Kidney epithelial cell (primary cell): ENCODE results near the gene TXNDC5. TPM values are rescaled to one million over a fixed set of nuclear protein-coding genes. Genes with fewer than 3 reads are reported as not detected.
"Not testable (repeated sequence)": the region's sequence is repeated elsewhere in the genome, so short reads cannot be mapped to it uniquely, and the experiment has no call there.

Source experiments
- DNase-seq: peaks from one replicate; pipeline ENCODE4 v3.0.0-alpha.2; 2010; ENCODE audit warnings: low read depth
- H3K27me3 ChIP-seq: 2 replicates; pipeline ENCODE4 v1.6.0; 2011; ENCODE audit warnings: low read length; ENCODE audit not compliant: control insufficient read depth, insufficient read depth
- H3K36me3 ChIP-seq: 2 replicates; pipeline ENCODE4 v1.5.1; 2011; ENCODE audit warnings: low read length; ENCODE audit not compliant: control insufficient read depth, insufficient read depth
- H3K4me3 ChIP-seq: 2 replicates; pipeline ENCODE4 v1.5.1; 2011; ENCODE audit warnings: low read depth, mild to moderate bottlenecking, control low read depth, low read length
- total RNA-seq: library from RNA; depleted of rRNA; stranded (reverse); fragments of >200 nt; gene quantifications from 2 replicates; pipeline ENCODE4 v1.2.3, GENCODE V29; 2015
- TF ChIP-seq, protein P1 (sequence below): IDR thresholded peaks from 2 replicates; pipeline ENCODE4 v1.5.1; 2011; ENCODE audit warnings: mild to moderate bottlenecking, moderate library complexity, low read length, control low read depth, inconsistent platforms; ENCODE audit not compliant: insufficient read depth, poor library complexity, severe bottlenecking

Gene TXNDC5
- total RNA-seq, 1 donor from 2014 or later = 193 TPM

DNA sequence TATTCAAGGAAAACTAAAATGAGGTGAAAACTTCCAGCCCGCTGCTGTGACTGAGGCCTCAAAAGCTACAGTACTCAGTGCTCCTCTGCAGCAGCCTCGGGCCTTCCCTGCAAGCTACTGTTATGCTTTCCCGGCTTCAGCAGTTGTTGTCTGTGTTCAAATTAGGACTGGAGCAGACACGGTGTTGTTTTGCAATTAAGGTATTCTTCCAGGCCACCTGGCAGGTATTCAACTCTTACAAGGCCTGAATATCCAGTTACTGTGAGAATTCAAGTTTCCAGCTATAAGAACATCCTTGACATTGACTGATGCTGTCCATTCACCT, 10.7 kb downstream of the TXNDC5 start:
- TF ChIP-seq, protein P1, sequence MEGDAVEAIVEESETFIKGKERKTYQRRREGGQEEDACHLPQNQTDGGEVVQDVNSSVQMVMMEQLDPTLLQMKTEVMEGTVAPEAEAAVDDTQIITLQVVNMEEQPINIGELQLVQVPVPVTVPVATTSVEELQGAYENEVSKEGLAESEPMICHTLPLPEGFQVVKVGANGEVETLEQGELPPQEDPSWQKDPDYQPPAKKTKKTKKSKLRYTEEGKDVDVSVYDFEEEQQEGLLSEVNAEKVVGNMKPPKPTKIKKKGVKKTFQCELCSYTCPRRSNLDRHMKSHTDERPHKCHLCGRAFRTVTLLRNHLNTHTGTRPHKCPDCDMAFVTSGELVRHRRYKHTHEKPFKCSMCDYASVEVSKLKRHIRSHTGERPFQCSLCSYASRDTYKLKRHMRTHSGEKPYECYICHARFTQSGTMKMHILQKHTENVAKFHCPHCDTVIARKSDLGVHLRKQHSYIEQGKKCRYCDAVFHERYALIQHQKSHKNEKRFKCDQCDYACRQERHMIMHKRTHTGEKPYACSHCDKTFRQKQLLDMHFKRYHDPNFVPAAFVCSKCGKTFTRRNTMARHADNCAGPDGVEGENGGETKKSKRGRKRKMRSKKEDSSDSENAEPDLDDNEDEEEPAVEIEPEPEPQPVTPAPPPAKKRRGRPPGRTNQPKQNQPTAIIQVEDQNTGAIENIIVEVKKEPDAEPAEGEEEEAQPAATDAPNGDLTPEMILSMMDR = no peak
- Histone ChIP-seq H3K36me3 (peaks cover 6% of the 10 kb centered on the region), H3K4me3 (no peak overlapping the region), H3K27me3 (no peaks in the 10 kb centered on the region)
- no peak for DNase-seq

DNA sequence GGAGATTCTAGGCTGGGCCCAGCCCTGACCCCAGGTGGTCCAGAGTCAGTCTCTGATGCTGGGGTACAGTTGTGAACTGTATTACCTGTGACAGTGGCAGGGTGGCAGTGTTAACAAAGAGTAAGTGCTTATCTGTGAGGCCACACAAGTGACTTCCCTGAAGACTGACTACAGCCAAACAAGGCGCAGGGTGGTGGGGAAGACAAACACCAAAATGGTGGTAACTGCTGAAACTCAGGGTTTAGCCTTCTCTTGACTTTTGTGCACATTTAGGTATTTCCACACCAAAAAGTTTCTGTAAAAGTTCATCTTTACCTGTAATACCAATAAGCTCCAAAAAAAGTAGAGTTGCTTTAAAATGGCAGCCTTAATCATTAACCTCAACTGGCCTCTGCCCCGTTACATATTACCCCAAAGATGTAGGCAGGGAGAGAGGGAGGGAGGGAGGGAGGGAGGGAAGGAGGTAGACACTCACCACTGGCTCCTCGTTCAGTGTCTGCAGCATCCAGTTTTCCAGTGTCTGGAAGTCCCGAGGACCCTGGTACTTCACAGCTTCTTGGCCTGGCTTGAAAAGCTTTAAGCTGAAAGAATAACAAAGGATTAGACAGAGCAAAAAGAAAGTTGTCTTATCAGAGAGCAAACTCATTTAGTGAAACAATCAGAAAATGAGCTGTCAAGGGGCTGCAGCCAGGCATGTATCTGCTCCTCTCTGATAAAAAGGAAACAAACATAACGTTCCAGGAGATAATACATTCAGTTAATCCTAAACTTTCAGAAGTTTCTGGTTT, 11.3 kb downstream of the TXNDC5 start:
- TF ChIP-seq, protein P1 = no peak

DNA sequence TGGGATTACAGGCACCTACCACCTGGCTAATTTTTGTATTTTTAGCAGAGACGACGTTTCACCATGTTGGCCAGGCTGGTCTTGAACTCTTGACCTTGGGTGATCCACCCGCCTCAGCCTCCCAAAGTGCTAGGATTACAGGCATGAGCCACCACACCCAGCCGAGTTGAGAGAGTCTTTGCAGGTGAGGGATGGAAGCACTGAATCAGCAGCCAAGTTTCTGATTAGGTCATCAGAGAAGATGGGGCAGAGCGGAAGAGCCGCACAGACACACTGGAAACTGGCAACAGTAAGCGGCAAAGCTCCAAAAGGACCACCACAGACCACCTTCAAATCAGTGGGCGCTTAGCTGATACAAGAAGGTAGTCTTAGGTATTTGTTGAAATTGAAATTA, 12.4 kb downstream of the TXNDC5 start:
- not testable (repeated sequence) for DNase-seq, H3K4me3 ChIP-seq, H3K36me3 ChIP-seq, H3K27me3 ChIP-seq

More for the DNA sequence above, 11.3 kb downstream of the TXNDC5 start:
- no peaks in the 10 kb centered on the region for H3K27me3 ChIP-seq
- no peak overlapping the region for H3K4me3 ChIP-seq
- no peak for DNase-seq
- H3K36me3 ChIP-seq = peaks cover 6% of the 10 kb centered on the region

DNA sequence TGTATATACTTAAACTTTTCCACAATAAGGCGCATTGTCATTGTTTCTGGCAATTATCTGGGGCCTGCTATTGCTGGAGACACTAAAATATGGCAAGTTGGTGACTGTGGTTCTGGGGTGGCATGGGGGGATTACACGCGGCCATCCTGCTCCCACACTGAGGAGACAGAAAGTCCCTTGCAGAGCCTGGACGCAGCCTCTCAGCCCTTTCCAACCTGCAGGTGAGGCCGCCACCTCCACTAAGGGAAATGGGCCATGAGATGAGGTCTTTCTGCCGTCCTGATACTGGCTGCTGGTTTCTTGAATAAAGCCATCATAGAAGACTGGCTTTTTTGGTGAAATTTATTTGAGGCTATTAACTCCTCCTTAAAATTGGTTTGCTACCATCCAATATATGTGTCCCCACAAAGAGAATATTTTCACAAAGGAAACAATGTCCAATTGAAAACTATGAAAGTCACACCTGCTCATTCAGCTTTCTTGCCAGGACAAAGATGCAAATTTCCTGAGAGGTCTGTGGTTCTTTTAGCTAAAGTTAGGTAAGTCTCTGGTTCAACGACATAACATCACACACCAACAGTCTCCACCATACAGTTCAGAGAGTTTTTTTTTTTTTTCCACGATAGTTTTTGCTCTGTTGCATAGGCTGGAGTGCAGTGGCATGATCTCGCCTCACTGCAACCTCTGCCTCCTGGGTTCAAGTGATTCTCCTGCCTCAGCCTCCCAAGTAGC, 13.0 kb downstream of the TXNDC5 start:
- H3K36me3 ChIP-seq = peaks cover 4% of the 10 kb centered on the region
- TF ChIP-seq, protein P1 = no peak
- no peaks in the 10 kb centered on the region for H3K27me3 ChIP-seq
- DNase-seq = no peak
- H3K4me3 ChIP-seq = no peak overlapping the region

DNA sequence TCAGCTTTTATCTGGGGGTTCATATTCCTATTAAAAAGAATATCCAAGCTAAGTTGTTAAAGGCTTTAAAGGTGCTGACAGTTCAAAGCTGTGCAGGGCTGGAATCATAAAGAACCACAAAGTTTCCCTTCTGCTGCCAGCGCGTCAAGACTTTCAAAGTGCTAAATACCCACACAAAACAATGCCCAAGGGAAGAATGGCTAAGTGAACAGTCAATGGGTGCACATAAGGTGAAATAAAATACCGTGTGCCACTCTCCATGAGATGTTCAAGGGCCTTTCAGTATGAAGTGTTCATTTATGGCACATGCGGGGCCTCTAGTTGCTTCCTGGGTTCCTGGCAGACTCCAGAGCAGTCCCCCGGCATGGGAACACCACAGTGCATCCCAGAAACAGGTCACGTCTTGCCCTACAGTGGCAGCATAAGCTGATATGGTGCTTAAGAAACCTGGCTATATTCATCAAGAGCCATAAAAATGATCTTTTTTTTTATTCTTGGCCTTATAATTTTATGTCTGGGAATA, 14.1 kb downstream of the TXNDC5 start:
- Histone ChIP-seq H3K4me3 (no peak overlapping the region), H3K27me3 (no peaks in the 10 kb centered on the region), H3K36me3 (peaks cover 2% of the 10 kb centered on the region)
- no peak for DNase-seq
- TF ChIP-seq, protein P1 = no peak

DNA sequence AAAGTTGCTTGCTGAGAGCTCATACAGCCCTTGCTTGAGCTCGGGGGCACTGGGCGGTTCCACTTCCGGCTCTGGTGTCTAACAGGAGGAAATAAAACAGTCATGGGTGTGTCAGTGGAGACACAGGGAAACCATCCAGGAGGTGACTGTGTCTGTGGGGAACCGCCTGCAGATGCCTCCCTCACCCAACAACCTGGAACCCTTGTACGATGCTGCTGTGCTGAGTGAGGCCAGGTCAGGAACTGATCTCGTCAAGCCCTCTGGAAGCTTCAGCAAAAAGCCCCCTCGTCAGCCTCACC, 15.5 kb downstream of the TXNDC5 start:
- no peak for DNase-seq
- Histone ChIP-seq H3K4me3 (no peak overlapping the region), H3K36me3 (peaks cover 2% of the 10 kb centered on the region), H3K27me3 (no peaks in the 10 kb centered on the region)
- TF ChIP-seq, protein P1 = no peak
